GM21367 (cell line): ENCODE data around the gene TBC1D9.
"Not testable (repeated sequence)": the region's sequence is repeated elsewhere in the genome, so short reads cannot be mapped to it uniquely, and the experiment has no call there.

ENCODE experiments used
- ATAC-seq: cut with Tn5 transposase; IDR thresholded peaks from one replicate; pipeline ENCODE4 v1.9.1; 2021; ENCODE audit not compliant: unreplicated experiment

The TBC1D9 gene

GRCh38 chr4:140756319-140757231, at the start of gene TBC1D9:
Gene TBC1D9, minus strand, starts transcription at chr4:140756385. Its CDS starts 340 bp downstream, at chr4:140756045.
- ATAC-seq: peak; percentile 42

- no peak for ATAC-seq
These were observed 49.1 kb upstream of the TBC1D9 start for GRCh38 chr4:140805293-140805692.

GRCh38 chr4:140802591-140802990, 46.4 kb upstream of the TBC1D9 start:
- ATAC-seq: no peak

GRCh38 chr4:140800666-140801065, 44.5 kb upstream of the TBC1D9 start:
- no peak for ATAC-seq

DNA sequence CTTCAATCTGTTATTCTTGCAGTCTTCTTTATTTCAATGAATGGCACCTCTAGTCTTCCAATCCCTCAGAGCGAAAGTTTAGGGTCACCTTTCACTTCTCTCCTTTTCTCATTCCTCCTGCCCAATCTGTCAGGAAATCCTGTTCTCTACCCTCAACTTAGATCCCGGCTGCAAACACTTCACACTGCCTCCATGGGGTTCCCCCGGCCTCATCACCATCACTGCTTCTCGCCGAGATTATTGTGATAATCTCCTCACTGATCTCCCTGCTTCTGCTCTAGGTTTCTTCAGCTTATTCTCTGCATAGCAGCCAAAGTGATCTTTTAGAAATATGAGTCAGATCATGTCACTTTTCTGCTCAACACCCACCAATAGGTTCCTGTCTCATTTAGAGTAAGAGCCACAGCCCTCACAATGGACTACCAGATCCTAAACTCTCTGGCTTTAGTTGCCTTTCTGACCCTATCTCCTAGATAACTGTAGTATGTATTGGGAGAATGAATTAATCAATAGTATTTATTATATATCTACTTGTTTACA, 43.6 kb upstream of the TBC1D9 start:
- ATAC-seq: no peak

DNA sequence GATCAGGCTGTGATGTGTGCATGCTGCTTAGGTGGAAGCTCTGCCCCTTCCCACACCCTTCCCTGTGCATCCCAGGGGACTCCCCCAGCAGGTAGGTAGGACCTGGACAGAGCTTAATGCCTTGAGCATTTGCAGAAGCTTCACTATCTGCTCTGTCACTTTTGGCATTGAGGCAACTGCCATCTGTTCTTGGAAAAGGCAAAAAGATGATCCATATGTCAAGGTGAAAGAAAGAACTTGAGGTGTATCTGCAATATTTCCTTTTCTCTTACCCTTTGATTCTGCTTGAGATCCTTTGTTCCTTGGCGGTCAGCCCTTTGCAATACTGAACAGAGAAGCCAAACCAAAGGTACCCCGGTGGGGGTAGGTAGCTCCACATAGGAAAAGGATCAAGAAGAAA, 37.1 kb upstream of the TBC1D9 start:
- no peak for ATAC-seq

DNA sequence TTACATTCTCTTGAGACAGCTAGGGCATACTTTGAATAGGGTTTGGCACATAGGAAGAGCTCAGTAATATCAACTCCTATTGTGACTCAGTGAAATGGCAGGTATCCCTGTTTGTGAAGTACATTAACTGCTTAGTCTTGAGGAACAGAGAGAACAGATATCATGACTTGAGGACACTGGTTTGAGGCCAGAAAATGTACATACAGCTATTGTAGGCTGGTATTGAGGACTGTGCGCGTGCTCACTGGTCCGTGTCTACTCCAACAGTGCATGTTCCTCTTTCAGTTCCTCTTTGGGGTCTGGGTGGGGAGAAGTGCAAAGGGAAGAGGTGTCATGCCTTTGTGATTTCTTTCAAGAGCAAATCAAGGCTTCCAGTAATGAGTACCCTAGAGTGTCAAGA, 34.6 kb upstream of the TBC1D9 start:
- peak; percentile 88 for ATAC-seq

DNA sequence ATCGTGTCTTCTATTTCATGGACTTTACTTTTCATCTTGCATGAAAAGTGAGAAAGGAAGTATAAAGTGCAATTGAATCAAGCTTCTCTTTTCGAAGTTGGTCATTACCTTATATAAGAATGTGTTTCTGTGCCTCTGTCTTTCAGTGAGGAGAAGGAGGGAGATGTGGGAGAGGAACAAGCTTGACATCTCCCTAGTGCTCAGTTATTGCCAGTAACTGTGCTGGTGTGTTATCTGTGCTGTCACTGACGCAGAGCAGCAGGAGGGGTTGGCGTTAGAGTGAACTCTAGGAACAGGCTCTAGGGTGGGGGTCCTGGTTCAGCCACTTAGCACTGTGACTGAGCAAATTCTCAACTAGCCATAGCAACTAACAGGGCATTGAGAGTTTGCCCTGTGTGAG, 34.0 kb upstream of the TBC1D9 start:
- ATAC-seq: peak; percentile 7

- no peak for ATAC-seq
These were observed 33.6 kb upstream of the TBC1D9 start for GRCh38 chr4:140789759-140790158.

GRCh38 chr4:140782787-140783186, 26.6 kb upstream of the TBC1D9 start:
- not testable (repeated sequence) for ATAC-seq

DNA sequence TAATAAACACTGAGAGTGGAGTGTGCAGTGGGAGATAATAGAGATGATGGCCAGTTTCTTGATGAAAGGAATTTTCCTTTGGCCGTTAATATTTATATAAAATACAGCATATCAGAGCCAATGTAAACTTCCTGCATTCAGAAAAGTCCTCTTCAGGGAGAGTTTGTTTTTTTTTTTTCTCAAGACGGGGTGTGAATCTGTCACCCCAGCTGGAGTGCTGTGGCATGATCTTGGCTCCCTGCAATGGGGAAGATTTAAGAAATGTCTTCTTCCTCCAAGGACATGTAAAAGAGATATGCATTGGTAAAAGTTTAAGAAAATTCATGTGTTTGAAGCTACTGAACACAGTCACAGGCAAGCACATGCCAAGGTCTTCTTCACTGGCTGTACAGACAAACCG, 25.4 kb upstream of the TBC1D9 start:
- no peak for ATAC-seq

DNA sequence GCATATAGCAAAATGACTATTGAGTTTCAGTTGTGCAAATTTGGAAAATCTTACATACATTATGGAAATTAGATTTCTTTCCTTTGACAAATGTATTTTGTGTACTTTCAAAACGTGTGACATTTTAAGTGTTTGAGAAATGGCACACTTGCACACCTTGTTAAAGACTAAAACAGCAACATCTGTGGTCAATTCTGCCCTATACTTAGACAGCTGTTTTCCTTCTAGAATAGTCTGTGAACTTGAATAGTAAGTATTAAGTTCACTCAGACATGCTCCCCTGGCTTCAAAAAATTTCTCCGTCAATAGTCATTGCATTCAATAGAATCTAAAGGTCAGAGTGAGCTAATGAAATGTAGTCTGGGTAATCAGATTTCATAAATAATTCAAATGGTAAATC, 21.7 kb upstream of the TBC1D9 start:
- peak; percentile 74 for ATAC-seq

DNA sequence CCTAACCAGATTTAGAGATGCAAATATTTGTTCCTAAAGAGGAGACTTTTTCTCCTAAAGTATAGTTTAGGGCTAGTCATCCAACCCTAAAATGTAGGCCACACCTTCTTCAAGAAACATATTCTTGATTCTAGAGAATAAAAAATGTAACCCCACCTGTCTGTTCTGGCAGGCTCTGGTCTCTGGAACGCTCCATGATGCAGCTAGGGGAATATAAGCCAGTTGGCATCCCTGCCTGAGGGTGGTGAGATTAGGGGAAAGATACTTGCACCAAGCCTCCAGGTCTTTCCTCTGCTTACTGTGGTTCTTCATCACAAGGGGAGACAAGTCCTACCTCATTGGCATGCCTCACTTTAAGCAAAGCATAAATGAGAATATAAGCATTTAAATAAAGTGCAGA, 21.2 kb upstream of the TBC1D9 start:
- ATAC-seq: no peak

GRCh38 chr4:140776556-140776955, 20.4 kb upstream of the TBC1D9 start:
- ATAC-seq: no peak

DNA sequence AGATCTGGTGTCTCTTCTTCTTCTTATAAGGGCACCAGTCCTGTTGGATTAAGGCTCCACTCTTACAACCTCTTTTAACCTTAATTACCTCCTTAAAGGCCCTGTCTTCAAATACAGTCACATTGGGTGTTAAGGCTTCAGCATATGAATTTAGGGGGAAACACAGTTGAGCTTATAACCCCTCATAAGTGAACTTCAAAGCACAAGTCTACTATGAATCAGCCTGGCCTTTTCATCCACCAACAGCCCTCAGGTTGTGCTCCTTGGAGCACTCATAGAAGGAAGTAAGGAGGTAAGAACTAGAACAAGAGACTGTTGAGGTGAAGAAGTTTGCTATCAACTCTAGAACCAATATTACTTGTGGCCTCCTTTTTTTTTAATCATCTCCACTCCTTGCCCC, 18.8 kb upstream of the TBC1D9 start:
- ATAC-seq: no peak

GRCh38 chr4:140774510-140774909, 18.3 kb upstream of the TBC1D9 start:
- ATAC-seq: no peak

DNA sequence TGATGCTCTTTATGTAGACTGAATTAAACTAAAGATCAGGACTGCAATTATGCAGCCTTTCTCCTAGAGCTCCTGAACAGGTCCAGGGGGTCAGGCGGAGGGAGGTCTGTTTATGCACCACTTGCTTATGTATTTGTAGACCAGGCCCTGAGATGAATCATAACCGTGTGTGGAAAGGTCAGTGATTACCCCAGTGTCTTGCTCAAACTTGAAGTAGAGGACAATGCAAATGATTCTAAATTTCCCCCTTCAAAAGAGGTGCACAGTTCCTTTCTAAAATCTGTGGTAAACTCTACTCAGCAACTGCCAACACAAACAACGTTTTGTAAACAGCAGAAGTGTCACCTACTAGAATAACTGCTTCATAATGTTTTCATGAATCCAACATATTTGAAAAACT, 13.0 kb upstream of the TBC1D9 start:
- no peak for ATAC-seq

DNA sequence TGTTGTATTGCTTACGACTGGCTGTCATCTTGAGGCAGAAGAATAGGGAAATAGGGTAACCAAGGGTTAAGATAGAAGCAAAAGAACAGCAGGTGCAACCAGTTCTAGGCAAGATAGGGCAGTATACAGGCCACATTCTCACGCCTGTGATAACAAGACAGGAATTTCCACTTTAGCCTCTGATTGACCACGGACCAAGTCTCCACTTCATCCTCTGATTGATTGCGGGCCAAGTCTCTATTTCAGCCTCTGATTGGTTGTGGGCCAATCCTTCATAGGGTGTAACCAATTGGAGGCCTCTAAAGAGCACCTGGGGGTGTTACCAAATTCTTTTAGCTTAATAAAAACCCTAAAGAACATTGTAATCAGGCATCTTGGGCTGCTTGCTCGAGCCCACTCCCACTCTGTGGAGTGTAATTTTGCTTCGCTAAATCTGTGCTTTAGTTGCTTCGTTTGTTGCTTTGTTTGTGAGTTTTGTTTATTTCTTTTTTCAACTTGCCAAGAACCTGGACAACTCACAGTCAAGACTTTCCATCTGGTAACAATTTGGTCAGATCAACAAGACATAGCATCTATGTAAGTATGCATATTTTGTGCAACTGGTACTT, 8.7 kb upstream of the TBC1D9 start:
- no peak for ATAC-seq

DNA sequence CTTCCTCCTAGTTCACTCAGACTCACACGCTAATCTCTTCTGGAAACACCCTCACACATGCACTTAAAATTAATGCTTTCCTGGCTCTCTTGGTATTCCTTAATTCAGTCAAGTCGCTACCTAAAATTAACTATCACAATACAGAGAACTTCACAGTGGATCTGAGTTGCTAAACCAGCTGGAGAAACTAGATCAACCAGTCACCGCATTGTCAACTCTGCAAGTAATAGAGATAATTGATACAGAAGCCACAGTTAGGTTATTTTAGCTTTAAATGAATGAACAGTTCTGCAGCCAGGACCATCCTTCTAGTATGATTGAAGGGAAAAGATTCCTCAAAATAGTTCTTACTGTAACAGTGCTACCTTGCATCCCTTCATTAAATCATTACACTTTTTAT, 6.0 kb upstream of the TBC1D9 start:
- no peak for ATAC-seq

DNA sequence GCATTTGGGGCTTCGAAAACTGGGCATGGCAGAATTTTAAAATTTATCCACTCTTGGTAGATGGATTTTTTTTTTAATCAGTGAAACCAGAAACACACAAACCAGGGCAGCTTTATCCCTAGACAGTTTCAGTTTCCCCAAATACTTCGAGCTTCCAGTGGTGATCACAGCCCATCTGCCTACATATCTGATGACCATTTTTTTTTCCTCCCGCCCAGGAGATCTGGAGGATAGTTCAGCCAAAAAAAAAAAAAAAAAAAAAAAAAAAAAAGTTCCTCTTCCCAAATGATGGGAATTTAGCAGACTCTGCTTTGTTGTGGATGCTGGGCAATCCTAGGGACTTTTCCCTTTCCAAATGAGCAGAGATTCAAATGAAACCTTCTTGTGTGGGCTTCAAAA, 1.0 kb upstream of the TBC1D9 start:
- no peak for ATAC-seq

DNA sequence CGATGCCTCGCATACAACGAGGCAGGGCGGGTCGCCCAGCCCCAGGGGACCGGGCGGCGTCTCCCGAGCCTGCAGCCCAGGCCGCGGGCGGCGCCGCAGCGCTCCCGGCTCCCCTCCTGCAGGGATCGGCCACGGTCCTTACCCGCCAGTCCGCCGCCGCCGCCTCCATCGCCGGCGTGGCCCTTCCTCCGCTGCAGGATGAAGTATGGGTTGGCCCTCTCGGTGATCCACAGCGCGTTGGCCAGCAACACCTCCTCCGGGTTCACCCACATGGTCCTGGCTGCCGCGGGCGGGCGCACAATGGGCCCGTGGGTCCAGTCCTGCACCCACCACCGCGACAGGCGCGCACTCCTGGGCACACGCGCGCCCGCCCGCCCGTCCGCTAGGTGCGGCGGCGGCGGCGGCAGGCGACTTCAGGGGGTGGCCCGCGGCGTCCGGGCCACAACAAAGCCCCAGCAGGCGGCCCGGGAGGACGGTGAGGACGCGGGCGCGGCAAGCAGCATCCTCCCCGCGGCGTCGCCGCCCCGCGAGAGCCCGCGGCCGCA, 339 bp downstream of the TBC1D9 start:
- ATAC-seq: peak; percentile 48
